Activated naive CD4-positive, alpha-beta T cell (primary cell): ENCODE results near the gene ERO1A.

ENCODE experiments used
- DNase-seq, 4 experiments: peaks; one replicate each; lab custom pipeline; 2025; lab: John Stamatoyannopoulos, UW

ERO1A gene

GRCh38 chr14:52607061-52607460 lies 88.3 kb downstream of the ERO1A start:
- DNase-seq: no peak

DNA sequence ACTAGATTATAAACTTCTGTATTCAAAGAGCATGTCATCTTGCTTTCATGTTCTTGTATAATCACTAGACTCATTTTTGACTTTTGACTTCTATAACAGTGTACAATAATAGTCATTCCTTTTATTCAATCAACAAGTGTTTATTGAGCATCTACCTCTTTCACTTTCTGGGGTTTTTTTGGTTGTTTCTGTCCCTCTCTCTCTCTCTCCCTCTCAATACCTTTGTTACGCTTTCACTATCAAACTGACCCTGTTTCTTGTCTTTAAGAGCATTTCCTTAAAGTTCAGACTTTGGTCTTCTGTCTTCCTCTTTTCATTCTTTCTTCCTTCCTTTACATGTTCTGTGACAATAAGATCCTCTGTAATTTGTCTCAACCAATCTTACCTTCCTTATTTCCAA lies 93.2 kb downstream of the ERO1A start:
- no peak for DNase-seq

DNA sequence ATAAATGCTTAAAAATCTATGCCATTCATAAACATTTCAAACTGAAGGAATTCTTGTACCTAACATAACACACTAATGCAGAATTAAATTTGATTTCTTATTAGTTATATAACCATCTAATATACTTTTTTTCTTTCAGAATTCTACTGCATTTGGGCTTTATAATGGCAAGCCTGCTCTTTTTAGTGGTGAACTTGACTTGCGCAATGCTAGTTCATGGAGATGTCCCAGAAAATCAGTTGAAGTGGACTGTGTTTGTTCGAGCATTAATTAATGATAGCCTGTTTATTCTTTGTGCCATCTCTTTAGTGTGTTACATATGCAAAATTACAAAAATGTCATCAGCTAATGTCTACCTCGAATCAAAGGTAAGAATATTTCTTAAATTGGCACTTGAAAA lies 95.4 kb downstream of the ERO1A start:
- no peak for DNase-seq

GRCh38 chr14:52598568-52598967 lies 96.8 kb downstream of the ERO1A start:
- no peak for DNase-seq

DNA sequence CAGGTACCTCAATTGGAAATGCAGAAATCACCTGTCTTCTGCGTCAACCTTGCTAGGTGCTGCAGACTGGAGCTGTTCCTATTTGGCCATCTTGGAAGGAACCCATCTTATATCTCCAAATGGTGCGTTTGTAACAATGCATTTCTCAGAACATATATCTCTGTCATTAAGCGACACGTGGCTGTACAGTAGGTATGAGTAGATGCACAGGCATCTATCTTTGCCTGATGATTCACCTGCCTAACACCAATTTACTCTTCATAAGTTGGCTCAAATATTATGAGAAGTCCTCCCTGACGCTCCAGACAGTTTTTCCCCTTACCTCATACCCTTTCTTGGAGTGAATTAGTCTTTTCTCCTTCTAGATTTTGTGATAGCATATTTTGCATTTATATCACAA lies 98.5 kb downstream of the ERO1A start:
- no peak for DNase-seq

DNA sequence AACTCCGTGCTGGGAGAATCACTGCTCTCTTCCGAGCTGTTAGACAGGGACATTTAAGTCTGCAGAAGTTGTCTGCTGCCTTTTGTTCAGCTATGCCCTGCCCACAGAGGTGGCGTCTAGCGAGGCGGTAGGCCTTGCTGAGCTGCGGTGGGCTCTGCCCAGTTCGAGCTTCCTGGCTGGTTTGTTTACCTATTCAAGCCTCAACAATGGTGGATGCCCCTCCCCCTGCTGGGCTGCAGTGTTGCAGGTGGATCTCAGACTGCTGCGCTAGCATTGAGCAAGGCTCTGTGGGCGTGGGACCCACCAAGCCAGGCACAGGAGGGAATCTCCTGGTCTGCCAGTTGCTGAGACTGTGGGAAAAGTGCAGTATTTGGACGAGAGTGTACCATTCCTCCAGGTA lies 99.0 kb downstream of the ERO1A start:
- no peak for DNase-seq

DNA sequence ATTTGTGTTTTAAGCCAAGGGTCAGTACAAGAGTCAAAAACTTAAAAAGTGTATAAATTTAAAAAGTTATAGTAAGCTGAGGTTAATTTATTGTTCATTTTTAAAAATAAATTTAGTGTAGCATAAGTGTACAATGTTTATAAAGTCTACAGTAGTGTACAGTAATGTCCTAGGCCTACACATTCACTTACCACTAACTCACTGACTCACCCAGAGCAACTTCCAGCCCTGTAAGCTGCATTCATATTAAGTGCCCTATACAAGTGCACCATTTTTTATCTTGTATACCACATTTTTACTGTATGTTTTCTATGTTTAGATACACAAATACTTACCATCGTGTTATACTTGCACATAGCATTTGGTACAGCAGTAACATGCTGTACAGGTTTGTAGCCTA lies 105.0 kb downstream of the ERO1A start:
- no peak for DNase-seq
